Fibroblast of villous mesenchyme (primary cell): ENCODE measurements around the gene REX1BD. TPM values are rescaled to one million over a fixed set of nuclear protein-coding genes. Genes with fewer than 3 reads are reported as not detected.
"Not testable (repeated sequence)": the region's sequence is repeated elsewhere in the genome, so short reads cannot be mapped to it uniquely, and the experiment has no call there.

Experiments
- DNase-seq: peaks from one replicate; pipeline ENCODE4 v3.0.0-alpha.2; 2010; ENCODE audit warnings: low read depth
- H3K4me3 ChIP-seq: 2 replicates; pipeline ENCODE4 v1.5.1; 2011; ENCODE audit warnings: low read depth, mild to moderate bottlenecking, low read length
- total RNA-seq: library from RNA; depleted of rRNA; stranded (reverse); fragments of >200 nt; gene quantifications from 2 replicates; pipeline ENCODE4 v1.2.3, GENCODE V29; 2012
- TF ChIP-seq, protein P1 (sequence below): IDR thresholded peaks from 2 replicates; pipeline ENCODE4 v1.5.1; 2012; ENCODE audit warnings: low read depth, mild to moderate bottlenecking, low read length; ENCODE audit not compliant: insufficient read depth

The REX1BD gene
- total RNA-seq: 27.6 and 41.6 TPM in 2 replicates

DNA sequence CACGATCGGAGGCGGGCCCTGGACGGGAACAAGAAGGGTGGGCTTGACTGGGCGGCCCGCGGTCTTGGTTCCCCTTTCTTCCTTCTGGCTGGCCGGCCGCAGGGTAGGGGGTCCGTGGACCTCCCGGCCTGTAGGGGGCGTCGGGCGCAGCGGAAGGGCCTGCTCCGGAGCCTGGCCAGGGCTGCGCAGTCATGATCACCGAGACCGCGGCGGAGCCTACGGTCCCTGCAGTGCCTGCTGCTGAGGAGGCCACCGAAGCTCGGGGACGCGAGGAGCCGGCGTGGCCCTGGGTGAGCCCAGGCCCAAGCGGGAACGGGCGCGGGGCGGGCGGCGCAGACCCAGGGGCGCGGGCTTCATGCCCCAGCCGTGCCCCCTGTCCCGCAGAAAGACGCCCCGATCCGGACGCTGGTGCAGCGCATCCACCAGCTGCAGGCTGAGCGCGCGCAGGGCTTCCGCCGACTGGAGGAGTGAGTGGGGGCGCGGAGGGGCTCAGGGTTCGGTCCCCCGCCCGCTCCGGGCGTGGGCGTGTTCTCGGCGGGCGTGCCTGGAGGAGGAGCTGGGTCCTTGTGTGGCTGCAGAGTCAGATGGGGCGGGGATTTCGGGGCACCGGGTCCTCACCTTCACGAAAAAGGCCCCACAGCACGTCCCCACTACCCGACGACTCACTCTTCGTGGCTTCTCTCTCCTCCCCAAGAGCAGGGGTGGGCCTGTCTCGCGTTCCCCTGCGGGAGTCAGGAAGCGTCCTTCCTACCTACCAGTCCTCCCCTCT is at the start of gene REX1BD:
REX1BD (plus strand) TSS at position 188 of the 769 bp plus-strand sequence; CDS start at position 192, 4 bp downstream.
- peak; percentile 75 for DNase-seq
- TF ChIP-seq, protein P1, sequence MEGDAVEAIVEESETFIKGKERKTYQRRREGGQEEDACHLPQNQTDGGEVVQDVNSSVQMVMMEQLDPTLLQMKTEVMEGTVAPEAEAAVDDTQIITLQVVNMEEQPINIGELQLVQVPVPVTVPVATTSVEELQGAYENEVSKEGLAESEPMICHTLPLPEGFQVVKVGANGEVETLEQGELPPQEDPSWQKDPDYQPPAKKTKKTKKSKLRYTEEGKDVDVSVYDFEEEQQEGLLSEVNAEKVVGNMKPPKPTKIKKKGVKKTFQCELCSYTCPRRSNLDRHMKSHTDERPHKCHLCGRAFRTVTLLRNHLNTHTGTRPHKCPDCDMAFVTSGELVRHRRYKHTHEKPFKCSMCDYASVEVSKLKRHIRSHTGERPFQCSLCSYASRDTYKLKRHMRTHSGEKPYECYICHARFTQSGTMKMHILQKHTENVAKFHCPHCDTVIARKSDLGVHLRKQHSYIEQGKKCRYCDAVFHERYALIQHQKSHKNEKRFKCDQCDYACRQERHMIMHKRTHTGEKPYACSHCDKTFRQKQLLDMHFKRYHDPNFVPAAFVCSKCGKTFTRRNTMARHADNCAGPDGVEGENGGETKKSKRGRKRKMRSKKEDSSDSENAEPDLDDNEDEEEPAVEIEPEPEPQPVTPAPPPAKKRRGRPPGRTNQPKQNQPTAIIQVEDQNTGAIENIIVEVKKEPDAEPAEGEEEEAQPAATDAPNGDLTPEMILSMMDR: peak; percentile 79

GRCh38 chr19:18539372-18539771 is 49.2 kb upstream of the REX1BD start:
- TF ChIP-seq, protein P1: no peak
- no peak for DNase-seq
- no peak overlapping the region for H3K4me3 ChIP-seq

More for the DNA sequence above, at the start of gene REX1BD:
- peak within 1 kb of the TSS; percentile 73 for H3K4me3 ChIP-seq

DNA sequence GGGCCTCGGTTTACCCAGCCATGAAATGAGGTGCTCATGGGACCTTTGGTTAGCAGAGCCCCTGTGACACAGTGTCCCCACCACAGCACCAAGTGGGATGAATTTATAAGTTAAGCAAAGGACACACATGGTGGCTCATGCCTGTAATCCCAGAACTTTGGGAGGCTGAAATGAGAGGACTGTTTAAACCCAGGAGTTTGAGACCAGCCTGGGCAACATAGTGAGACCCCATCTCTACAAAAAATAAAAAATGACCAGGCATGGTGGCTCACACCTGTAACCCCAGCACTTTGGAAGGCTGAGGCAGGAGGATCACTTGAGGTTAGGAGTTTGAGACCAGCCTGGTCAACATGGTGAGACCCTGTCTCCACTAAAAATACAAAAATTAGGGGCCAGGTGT is 48.4 kb upstream of the REX1BD start:
- not testable (repeated sequence) for H3K4me3 ChIP-seq, DNase-seq

GRCh38 chr19:18541258-18541991 is 47.2 kb upstream of the REX1BD start:
- H3K4me3 ChIP-seq: no peak overlapping the region
- TF ChIP-seq, protein P1: no peak
- no peak for DNase-seq

DNA sequence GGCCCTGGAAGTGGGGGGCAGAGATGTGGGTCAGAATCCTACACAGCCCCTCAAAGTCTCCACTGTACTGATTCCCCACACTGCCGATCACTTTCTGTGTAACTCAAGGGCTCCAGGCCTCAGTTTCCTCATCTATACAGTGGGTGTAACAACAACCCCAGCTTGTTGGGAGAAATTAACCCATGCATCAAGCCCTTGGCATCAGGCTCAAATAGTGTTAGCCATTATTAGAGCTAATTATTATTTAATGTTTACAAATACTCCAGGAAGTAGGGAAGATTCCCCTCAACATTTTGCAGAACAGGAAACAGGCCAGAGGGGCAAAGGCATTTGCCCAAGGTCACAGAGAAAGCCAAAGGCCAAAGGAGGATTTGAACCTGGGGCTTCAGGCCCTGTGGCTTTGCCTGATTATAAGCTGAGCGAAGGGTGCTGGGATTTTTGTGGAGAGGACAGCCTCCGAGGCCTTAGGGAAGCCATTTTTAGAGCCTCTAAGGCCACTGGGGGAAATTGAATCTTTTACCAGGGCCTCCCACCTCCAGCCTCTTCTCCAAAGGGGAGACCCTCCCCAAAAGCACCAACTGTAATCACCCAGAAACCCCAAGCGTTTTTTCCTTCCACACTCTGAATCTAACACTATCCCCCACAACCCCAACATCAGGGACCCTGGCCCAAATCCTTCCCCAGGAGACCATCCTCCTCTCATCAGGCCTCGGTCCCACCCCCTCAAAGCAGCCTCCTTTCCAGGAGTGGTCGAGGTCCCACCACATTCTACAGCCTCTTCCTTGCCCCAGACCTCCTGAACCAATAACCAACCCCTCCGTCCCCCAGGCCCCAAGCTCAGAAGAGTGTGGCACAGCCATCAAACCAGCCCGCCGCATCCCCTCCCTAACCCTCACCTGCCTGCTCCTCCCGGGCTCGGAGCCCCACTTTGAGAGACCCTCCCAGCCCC is 46.3 kb upstream of the REX1BD start:
- TF ChIP-seq, protein P1: no peak
- H3K4me3 ChIP-seq: peak overlapping the region; percentile 80
- DNase-seq: no peak

DNA sequence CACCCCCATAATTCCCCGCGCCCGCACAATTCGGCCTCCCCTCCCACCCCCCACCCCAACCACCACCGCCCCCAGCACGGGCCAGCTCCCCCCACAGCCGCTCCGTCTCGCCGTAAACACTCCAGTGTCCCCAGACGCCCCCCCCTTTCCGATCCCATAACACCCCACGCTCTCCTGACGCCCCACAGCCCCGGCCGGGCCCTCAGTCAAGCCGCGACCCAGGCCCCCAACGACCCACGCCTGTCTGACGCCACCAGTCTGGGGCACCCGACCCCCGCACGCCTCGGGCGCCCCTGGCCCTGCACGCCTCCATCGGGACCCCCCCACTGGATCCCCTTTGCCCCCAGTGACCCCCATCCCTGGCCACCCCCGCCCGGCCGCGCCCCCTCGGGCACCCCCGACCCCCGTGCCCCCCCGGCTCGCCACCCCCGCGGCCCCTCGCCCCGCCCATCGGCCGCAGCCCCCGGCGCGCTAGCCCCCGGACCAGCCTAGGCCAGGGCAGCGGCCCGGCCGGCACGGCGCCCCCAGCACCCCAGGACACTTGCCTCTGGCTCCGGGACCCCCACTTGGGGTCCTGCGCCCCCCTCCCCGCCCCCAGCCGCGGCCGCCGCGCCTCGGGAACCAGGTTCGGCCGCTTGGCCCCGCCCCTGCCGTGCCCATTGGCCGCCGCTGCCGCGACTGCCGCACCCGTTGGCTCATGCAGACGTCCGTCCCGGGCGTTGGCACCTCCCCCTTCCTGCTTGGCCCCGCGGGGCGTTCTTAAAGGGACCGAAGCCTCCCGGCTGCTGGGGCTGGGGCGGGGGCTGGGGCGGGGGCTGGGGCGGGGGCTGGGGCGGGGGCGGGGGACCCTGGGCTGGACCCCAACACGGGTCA is 45.4 kb upstream of the REX1BD start, which contains the start of gene FKBP8:
FKBP8 (minus strand) TSS at position 633 of the 873 bp plus-strand sequence. CDS start 1,603 bp downstream, outside the sequence.
- TF ChIP-seq, protein P1: no peak
- peak within 1 kb of the TSS; percentile 80 for H3K4me3 ChIP-seq
- DNase-seq: peak; percentile 88
